ENCODE measurements around the gene DLG2.
A peak's percentile ranks its signal among the peaks of the same experiment; 100 is the strongest.
"Not testable (repeated sequence)": the region's sequence is repeated elsewhere in the genome, so short reads cannot be mapped to it uniquely, and the experiment has no call there.

DLG2 gene

GRCh38 chr11:84319863-84320262 lies 1307.3 kb downstream of the DLG2 start:
- DNase-seq (ENCODE audit: low read depth): no peak
- no peak overlapping the region for H3K4me3 ChIP-seq (ENCODE audit: low read depth, low read length)
- TF ChIP-seq CTCF (conservative IDR thresholded peaks at IDR 0.05; ENCODE audit: low read depth, low read length): no peak

- DNase-seq (ENCODE audit: low read depth): peak; percentile 63
- TF ChIP-seq CTCF (conservative IDR thresholded peaks at IDR 0.05; ENCODE audit: low read depth, low read length): no peak
- no peak overlapping the region for H3K4me3 ChIP-seq (ENCODE audit: low read depth, low read length)
Observed at GRCh38 chr11:84316866-84317555, 1310.1 kb downstream of the DLG2 start.

- peak; percentile 39 for DNase-seq (ENCODE audit: low read depth)
- TF ChIP-seq CTCF (conservative IDR thresholded peaks at IDR 0.05; ENCODE audit: low read depth, low read length): no peak
- H3K4me3 ChIP-seq (ENCODE audit: low read depth, low read length): no peak overlapping the region
Observed at GRCh38 chr11:84313830-84314359, 1313.2 kb downstream of the DLG2 start.

- DNase-seq (ENCODE audit: low read depth): no peak
- TF ChIP-seq CTCF (conservative IDR thresholded peaks at IDR 0.05; ENCODE audit: low read depth, low read length): no peak
Observed at GRCh38 chr11:84310268-84310667, 1316.9 kb downstream of the DLG2 start.

GRCh38 chr11:84308491-84308890 lies 1318.7 kb downstream of the DLG2 start:
- not testable (repeated sequence) for DNase-seq (ENCODE audit: low read depth); H3K4me3 ChIP-seq (ENCODE audit: low read depth, low read length)

More at GRCh38 chr11:84310268-84310667, 1316.9 kb downstream of the DLG2 start:
- H3K4me3 ChIP-seq (ENCODE audit: low read depth, low read length): no peak overlapping the region

- TF ChIP-seq CTCF (conservative IDR thresholded peaks at IDR 0.05; ENCODE audit: low read depth, low read length): no peak
- DNase-seq (ENCODE audit: low read depth): no peak
- no peak overlapping the region for H3K4me3 ChIP-seq (ENCODE audit: low read depth, low read length)
Observed at GRCh38 chr11:84300092-84300491, 1327.1 kb downstream of the DLG2 start.

- no peak overlapping the region for H3K4me3 ChIP-seq (ENCODE audit: low read depth, low read length)
- TF ChIP-seq CTCF (conservative IDR thresholded peaks at IDR 0.05; ENCODE audit: low read depth, low read length): no peak
- DNase-seq (ENCODE audit: low read depth): no peak
Observed at GRCh38 chr11:84297570-84297969, 1329.6 kb downstream of the DLG2 start.

Data from choroid plexus epithelial cell (primary cell).